ENCODE measurements around the gene GLI3. TPM values are rescaled to one million over a fixed set of nuclear protein-coding genes. Genes with fewer than 3 reads are reported as not detected.

Gene GLI3
- total RNA-seq, 1 donor from 2014 or later = 4.1 TPM

GRCh38 chr7:42235741-42236161, 1.3 kb downstream of the GLI3 start:
- DNase-seq = no peak

- DNase-seq = no peak
Measured at GRCh38 chr7:42234736-42235135, 2.3 kb downstream of the GLI3 start.

GRCh38 chr7:42233695-42234331, 3.2 kb downstream of the GLI3 start:
- DNase-seq = no peak

DNA sequence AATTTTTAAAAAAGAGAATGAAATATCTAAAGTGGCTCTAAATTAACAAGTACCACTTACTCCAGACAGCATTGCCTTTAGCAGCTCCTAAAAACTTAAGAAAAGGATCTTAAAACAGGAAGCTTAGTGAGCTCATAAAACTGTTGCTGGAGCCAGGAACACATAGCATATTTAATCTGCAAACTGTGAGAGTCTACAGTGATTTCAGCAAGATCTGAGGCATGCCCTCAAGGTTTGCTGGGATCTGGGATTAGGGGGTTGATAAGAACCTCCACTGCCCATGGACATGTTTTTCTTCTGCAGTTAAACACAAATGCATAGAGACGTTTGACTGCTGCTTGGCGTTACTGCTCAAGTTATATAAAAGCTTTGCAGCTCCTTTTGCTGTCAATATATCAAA, 3.8 kb downstream of the GLI3 start:
- no peak for DNase-seq

DNA sequence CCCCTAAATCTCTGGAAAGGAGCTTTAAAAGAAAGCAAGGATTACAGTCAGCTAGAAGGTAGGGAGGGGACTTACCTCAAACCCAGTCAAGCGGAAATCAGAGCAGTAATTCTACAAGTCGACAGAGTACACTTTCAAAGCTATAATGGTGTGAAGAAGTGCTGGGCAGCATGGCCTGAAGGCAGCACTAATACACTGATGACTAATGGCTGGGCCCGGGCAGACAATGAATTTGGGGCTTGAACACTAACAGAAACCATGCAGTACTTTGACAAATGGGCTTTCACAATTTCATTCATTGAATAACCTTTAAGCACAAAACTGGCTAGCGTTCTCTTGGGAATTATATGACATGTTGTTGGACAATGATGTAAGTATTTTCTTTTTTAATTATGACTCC, 4.7 kb downstream of the GLI3 start:
- DNase-seq = no peak

- no peak for DNase-seq
Measured at GRCh38 chr7:42231043-42231787, 5.8 kb downstream of the GLI3 start.

DNA sequence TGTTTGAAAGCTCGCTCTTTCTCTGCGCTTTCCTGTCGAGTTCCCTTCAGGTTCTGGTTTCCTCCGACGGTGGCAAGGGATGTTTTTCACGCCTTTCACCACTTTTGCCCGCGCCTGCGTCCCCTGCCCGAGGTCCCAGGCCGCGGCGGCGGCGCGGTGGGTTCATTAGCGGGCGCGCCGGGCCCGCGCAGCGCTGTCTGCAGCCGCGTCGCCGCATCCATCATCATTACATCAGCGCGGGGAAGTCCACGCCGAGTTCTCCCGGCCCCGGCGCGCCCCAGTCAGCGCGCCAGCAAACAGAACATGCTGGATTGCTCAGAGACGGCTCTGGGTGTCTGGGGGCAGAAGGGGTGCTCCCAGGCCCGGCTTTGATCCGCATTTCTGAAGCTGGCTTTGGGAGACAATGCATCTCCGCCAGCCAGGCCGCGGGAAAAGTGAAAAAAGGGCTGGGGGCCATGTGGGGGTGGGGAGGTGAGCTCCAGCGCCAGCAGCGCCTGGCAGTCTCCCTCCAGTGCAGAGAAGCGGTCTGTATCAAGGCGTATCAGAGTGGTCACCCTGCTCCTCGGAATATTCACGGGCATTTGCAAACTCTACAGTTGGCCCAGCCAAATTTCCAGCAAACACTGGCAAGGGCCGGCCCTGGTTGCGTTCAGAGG, 8.9 kb downstream of the GLI3 start:
- DNase-seq = no peak

DNA sequence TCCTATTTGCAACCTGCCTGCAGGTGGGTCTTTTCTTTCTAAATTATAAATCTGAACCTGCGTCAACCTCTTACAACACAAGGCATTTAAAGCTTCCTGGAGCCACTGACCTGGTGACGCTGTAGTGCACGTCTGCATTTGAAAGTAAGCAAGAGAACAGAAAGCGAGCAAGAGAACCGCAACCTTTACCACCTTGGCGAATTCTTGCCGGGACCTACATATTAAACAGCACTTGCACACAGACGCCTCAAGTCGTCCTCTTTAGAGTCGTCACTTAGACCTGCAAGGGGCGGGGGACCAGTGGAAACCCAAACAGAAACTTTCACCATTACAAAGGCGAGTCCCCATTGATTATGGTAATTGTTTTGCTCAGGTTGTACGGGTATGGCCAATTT, 9.5 kb downstream of the GLI3 start:
- DNase-seq = no peak

DNA sequence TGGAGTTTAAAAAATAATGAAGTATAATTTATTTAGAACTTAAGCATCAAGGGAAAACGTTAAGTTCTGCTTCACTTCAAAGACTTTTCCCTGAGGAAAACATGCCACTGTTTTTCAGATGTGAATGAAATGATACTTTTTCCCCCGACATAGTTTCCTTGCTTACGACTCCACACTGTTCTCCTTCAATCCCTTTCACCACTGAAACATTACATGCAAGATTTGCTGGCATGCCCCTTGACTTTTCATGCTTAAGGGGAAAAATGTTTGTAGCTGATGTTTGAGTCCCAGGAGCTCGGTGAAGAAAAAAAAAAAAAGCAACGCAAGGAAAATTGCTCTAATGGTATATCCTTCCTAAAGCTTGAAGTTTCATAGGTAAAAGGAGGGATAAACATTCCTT, 10.0 kb downstream of the GLI3 start:
- no peak for DNase-seq

- DNase-seq = no peak
Measured at GRCh38 chr7:42226354-42226941, 10.6 kb downstream of the GLI3 start.

DNA sequence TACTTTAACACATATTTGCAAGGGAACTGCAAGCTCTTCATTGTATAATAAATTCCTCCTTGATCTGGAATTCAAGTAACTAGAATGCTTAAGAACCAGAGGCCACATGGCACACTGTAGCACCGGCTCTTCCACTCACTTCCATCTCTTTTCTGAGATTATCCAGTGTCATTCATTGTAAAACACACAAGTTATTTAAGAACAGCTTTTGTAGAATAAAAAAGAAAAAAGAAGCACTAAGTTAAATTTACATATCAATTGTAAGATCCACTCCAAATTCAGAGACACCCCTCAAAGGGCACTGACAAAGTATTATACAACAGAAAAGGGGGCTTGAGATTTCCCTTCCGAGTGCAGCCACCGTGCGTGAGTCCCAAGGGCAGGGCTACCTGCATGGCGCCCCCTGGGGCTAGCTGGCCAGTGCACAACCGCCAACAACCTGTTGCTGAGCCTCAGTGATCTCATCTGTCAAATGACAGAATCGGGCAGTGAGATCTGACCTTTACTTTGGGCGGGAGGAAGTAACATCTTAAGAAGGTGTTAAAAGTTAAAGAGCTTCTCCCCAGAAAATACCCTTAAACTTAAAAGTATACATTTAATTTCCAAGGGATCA, 12.5 kb downstream of the GLI3 start:
- DNase-seq = no peak

GRCh38 chr7:42222891-42223290, 14.1 kb downstream of the GLI3 start:
- DNase-seq = no peak

GRCh38 chr7:42222125-42222524, 14.9 kb downstream of the GLI3 start:
- DNase-seq = no peak

DNA sequence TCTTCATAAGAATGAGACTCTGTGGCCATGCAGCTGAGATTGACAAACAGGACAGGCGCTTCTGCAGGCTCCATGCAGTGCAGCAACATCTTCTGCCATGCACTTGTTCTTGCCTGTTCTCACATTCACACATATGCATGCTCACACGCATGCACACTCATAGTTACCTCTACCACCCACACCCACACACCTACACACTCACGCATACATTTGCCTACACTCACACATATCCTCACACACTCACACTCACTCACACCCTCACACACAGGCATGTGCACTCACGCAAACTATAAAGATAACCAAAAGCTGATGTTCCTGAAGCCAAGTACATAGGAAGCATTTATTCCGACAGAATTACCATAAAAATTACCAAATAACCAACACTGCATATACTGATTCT, 15.7 kb downstream of the GLI3 start:
- DNase-seq = no peak

DNA sequence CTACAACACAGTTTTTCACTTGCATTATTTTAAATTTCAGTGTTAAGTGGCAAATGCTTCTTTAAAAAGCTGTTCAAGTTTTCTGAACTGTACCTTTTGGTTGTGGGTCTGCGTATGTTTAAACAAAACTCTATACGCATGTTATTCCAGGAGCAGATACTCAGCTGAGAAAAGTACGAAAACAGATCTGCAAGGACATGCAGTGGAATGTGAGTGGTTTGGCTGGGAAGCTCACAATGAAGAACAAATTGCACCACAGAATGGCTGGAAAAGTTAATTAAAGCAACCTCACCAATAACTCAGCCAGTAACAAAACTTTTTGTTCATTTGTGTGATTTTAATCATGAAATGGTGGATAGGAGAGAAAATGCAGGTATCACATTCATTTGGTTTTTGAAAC, 17.6 kb downstream of the GLI3 start:
- DNase-seq = no peak

GRCh38 chr7:42218248-42218647, 18.8 kb downstream of the GLI3 start:
- no peak for DNase-seq

DNA sequence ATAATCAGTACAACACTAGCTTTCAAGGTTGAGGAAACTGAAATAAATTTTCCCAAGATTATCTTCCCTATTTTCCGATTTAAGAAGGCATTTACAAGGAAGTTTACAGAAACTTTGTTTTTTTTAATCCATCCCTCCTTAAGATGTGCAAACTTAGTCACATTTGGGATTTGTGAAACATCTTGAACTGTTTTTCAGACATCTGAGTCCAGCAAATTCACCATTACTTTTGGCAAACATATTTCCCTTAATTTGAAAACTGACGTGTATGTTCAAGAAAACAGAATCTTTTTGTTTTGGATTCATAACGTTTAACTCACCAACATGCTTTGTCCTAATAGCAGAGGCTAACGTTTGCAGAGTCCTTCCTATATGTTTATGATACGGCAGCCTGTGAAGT, 19.5 kb downstream of the GLI3 start:
- DNase-seq = no peak

GRCh38 chr7:42217053-42217452, 20.0 kb downstream of the GLI3 start:
- DNase-seq = no peak

DNA sequence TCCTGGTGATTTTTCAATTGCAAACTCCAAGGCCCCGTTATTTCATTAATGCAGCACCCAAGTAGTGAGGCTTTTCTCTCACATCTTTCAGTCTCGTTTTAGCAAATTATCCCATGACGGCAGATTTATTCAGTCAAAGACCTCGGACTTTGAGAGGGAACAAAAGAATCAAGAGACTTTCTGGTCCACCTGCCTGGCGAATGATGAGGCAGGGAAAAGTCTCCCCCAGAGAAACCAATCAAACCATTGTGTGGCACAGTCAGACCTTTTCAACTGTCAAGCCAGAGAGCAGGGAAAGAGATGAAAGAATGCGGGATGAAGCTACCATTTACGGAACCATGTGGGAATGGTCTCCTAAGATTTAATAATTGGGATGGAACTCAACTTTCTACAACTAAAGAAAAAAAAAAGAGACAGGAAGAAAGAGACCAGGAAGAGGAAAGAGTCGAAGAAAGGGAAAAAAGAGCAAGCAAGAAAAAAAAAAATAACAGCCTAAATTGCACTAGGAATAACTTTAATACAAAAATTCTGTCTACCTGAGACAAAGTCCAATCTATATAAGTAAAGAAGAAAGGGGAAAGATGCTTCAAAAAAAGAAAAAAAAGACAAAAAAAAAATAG, 22.8 kb downstream of the GLI3 start:
- no peak for DNase-seq

GRCh38 chr7:42213093-42213492, 23.9 kb downstream of the GLI3 start:
- DNase-seq = no peak

DNA sequence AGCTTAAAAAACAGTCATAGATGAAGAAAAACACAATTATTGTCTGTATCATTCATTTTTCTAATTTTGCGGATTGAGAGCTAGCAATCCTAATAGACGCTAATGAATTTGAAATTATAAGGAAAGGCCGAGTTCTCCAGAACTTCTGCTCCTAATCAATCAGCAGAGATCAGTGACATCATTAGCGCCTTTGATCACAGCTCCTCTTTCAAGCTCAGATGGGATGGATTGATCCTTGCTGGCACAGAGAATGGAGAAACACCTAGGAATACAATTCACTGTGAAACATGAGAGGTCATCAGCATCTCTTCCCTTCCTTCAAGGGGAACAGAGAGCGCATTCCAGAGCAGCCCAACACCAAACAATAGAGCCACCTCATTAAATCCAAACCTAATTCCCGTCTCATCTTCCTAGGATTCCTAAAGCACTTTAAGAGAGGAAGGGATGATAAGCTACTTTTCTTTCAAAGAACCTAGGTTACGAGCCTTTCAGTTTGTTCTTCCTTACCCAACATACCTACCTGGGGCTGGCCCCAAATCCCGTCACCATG, 24.4 kb downstream of the GLI3 start:
- DNase-seq = no peak

DNA sequence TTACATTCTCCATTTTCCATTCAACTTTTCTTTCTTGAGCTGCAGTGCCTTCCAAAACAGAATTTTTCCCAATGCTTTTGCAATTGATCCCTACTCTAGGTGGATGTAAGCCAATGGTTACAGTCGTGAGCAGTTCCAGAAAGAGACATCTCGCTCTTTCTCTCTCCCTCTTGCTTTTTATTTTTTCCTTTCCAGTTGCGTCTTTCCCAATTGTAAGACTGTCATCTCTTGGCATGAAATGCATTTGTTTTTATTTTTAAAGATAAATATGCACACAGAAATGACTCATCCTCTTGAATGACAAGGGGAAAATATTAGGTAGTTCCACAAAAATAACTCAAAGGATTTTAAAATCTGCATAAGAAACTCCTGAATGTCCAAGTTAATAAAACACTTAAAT, 25.1 kb downstream of the GLI3 start:
- no peak for DNase-seq
